GM18858 (cell line): Measurements from ENCODE around the gene DIAPH3.
A peak's percentile ranks its signal among the peaks of the same experiment; 100 is the strongest.

ENCODE experiments used
- ATAC-seq: cut with Tn5 transposase; IDR thresholded peaks from one replicate; pipeline ENCODE4 v1.9.1; 2021; ENCODE audit not compliant: unreplicated experiment

Gene DIAPH3

DNA sequence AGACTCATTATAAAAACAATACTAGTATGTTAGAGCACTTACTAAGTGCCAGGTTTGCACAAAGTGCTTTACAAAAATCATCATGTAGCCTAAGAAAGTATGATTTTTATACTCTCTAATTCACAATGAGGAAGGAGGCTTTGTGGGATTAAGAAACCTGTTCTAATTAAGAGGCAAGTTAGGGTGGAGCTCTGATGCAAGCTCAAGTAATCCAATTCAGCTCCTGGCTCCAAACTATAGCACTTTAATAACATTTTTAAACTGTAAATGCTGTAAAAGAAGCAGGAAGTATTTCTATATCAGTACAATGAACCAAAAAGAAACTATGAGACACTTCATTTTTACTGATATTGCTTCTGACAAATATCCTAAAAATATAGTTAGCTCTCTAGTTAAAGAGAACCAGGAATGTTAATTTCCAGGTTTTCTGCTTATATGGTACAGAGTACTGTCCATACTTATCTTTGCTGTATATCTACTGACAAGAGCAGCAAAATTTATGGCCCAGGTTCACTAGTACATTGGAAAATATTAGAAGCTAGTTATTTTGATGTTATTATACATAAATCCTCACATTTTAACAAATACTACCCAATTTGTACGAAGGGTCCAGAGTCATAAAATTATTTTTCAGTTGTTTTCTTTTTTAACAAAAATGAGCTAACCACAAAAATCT is 482.0 kb downstream of the DIAPH3 start:
- ATAC-seq = no peak

- ATAC-seq = peak; percentile 44
Measured at GRCh38 chr13:59680429-59681024, 483.2 kb downstream of the DIAPH3 start.

DNA sequence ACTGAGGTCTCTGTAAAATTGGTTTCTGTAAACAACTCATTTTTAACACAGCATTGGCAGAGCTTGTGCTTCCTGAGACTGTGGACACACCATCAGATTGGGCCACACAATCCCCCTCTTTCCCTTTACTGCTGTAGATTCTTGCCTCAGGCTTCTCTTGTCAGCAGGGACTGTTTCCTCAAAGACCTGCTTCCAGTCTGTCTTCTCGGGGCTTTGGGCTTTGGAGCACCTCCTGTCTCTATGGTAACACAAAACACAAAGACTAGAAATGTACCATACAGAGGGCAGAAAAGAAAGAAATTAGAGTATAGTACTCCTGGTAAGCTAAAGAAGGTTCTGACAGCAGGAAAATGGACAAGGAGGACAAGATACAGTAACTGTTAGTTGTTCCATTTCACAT is 484.5 kb downstream of the DIAPH3 start:
- no peak for ATAC-seq

DNA sequence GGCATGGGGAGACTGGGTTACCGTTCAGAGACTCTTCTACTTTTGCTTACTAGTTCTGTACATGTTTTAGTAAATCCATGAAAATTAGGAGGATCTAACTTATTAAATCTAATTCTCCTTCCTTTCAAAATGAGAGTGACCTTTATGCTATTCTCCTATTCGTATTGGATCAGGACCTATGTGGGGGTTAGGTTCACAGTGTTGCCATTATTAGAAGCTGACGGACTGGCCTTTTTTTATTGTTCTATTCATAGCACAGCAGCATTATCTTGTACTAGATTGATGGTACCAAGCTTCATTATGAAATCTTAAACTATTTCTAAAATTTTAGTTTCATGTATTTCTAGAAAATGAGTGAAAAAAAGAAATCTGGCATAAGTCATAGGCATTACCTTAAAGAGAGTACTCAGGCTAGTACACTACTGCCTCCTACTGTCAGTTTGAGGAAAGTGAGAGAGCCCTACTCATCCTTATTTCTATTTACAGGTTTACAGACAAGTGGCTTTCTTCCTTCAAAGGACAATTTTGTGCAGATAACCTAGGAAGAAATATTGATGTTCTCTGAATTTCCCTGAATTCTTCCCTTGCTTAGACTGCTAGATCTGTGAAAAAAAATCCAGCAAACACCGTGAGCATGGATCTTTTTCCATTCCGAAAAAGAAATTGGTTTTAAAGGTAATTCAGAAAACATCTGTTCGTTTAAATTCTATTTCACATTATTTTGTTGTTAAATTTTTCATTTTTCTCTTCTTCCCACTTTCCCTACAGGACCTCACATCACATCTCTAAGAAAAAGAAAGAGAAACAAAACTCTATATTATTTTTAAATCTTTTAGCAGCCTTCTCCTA is 485.5 kb downstream of the DIAPH3 start:
- ATAC-seq = peak; percentile 68

GRCh38 chr13:59677430-59677829 is 486.3 kb downstream of the DIAPH3 start:
- ATAC-seq = no peak

- ATAC-seq = peak; percentile 50
Measured at GRCh38 chr13:59674616-59675015, 489.1 kb downstream of the DIAPH3 start.

DNA sequence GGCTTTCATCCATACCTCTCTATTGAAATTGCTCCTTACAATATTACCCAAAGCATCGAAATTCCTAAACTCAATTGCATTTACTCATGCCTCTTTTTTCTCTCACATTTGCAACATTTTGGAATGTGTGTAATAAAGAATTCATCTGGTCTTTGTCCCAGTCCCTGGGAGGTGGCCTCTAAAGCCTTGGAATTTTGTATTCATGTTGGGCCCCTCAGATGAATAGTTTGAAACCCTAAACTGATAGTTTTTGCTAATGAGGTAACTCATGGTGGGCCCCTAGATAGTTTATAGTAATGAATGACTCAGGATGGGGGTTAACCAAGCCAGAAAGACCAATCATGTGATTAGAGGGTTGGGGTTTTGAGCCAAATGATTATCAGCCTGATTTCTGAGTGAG is 490.4 kb downstream of the DIAPH3 start:
- no peak for ATAC-seq

DNA sequence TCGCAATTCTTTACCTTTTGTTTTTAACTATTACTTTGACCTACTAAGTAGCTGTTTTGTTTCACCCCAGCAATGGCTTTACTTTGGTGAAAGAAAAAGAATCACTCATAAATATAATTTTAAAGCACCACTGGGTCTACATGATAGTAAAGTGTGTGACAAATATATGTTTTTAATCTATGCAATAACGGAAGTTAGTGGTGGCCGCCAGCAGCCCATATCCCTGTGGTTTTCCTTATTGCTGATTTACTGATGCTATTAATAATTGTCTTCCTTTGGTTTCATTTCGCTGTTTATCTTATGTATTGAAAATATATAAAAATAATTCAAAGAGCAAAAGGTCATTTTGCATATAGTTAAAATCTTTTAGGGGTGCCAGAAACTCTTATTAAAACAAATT is 491.3 kb downstream of the DIAPH3 start:
- no peak for ATAC-seq

- ATAC-seq = no peak
Measured at GRCh38 chr13:59671881-59672280, 491.8 kb downstream of the DIAPH3 start.

GRCh38 chr13:59666504-59666903 is 497.2 kb downstream of the DIAPH3 start:
- ATAC-seq = peak; percentile 91

DNA sequence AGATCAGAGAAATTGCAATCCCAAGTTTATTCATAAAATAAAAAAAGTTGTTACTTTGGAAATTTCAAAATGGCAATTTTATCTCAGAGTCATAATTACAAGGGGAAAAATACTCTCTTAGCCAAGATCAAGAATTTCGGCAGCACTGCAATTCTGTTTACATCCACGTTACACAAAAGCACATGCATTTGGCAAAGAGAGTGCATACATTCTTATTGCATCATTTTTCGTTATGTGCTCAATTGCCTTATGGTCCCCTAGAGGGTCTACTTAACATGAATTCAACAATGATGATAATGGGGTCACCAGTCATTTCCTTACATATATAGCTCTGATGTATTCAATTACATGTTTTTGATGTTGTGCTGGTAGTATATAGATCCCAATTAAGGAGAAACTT is 498.0 kb downstream of the DIAPH3 start:
- no peak for ATAC-seq

- no peak for ATAC-seq
Measured at GRCh38 chr13:59665184-59665583, 498.5 kb downstream of the DIAPH3 start.

DNA sequence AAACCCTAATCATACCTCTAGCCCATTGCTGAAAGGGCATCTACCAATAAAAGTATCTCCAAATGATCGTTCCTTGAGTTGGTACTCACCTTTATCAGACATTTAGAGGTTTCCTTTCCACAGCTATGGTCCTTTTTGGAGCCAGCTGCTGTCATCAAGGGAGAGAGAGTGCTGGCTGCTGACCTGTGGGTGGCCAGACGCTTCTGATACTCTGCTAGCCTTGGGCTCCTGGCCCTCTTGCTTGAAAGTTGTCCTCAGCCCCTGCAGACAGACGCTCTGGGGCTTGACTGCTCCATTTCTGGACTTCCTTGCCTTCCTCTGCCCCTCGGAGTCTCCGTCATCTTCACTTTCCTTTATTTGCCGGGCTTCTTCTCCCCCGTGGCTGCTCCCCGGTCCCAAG is 499.1 kb downstream of the DIAPH3 start:
- ATAC-seq = no peak

DNA sequence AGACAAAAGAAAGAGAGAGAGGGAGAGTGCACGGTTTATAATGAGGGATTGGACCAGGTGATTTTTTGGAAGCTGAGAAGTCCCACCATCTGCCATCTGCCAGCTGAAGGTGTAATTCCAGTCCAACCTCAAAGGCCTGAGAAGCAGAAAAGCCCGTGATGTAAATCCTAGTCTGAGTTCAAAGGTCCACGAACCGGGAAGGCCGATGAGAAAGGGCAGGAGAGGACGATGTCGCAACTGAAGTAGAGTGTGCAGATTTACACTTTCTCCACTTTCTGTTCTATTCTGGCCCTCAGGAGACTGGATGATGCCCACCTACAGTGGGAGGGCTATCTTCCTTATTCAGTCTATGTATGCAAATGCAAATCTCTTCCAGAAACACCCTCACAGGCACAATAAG is 500.0 kb downstream of the DIAPH3 start:
- ATAC-seq = no peak

- ATAC-seq = no peak
Measured at GRCh38 chr13:59660582-59660981, 503.1 kb downstream of the DIAPH3 start.

- no peak for ATAC-seq
Measured at GRCh38 chr13:59659981-59660380, 503.7 kb downstream of the DIAPH3 start.

GRCh38 chr13:59658738-59659330 is 504.9 kb downstream of the DIAPH3 start:
- no peak for ATAC-seq

DNA sequence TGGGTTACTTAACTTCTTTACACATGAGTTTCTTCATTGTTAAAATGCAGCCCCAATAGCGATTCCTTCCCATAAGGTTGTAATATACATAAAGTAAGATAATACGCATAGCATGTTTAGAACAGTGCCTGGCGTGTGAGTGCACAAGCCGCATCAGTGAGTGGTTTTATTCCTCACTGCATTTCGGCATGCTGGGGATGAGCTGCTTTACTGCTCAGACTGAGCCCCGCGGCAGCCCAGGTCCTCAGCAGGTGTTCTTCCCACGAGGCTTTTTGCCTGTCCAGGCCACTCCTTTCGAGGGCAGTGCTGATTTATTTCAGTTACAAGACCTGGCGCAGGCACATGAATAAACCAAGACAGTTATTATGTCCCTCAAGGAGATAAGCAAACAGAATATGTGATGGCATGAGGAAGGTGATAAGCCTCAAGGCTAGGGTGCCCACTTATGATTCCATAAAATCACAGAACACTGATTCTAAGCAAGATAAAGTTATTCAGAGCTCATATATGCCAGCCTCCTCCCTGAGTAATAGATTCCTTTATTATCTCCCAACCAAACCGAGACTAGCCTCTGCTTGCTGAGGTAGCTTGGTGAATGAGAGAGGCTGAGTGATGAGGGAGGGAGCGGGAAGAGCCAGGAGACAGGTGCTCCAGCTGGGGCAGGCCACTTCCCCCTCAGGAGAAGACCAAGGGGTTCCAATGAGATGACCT is 505.5 kb downstream of the DIAPH3 start:
- no peak for ATAC-seq

DNA sequence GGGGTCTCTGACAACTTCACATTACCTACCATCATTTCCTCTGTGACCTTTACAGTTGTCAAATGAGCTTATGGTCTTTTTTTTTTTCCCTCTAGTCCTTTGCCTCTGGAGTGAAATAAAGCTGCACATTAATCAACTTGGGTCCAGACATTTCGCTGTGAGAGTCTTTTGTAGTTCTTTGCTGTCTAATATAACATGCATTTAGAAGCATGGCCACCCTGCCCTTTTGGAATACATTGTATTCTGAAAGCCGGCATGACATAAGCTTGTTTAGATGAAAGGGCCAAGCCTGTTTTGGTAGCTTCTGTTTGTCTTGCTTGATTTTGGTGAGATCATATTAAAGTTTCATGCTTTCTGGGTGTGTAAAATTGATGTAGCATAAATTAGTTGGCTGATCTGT is 509.8 kb downstream of the DIAPH3 start:
- no peak for ATAC-seq

DNA sequence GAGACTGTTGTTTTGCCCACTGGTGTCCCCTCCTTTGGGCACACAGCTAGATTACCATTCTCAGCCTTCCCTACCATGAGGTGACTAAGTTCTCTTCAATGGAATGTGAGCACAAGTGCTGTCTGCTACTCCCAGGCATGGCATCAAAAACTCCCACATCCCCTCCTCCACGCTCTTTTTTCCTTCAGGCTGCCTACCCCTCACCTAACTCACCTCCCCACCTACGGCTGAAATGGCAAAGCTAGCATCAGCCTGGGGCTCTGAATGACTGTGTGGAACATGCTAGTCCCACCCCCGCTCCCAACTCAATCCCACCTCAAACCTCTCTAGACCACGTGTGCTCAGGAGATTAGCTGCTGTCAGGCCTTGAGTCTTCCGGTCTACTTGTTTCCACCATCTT is 512.2 kb downstream of the DIAPH3 start:
- no peak for ATAC-seq
